Body of pancreas (tissue), 4 donors: ENCODE results near the gene TNXB.

Experiments used
- POLR2A ChIP-seq, 3 donors: fragments of 450-650 bp; IDR thresholded peaks; one replicate each; pipeline ENCODE4 v1.6.1; 2016; ENCODE audit warnings: antibody characterized with exemption in 3 of 3, mild to moderate bottlenecking in 2 of 3
- TF ChIP-seq, protein P1 (sequence below), 7 experiments: fragments of 450-650 bp in 4 of 7; fragments of 200-600 bp in 3 of 7; sonication (generic) in 3 of 7; IDR thresholded peaks; one replicate each; pipeline ENCODE4 v1.5.1; 2016 to 2019; ENCODE audit warnings: antibody characterized with exemption in 7 of 7

DNA sequence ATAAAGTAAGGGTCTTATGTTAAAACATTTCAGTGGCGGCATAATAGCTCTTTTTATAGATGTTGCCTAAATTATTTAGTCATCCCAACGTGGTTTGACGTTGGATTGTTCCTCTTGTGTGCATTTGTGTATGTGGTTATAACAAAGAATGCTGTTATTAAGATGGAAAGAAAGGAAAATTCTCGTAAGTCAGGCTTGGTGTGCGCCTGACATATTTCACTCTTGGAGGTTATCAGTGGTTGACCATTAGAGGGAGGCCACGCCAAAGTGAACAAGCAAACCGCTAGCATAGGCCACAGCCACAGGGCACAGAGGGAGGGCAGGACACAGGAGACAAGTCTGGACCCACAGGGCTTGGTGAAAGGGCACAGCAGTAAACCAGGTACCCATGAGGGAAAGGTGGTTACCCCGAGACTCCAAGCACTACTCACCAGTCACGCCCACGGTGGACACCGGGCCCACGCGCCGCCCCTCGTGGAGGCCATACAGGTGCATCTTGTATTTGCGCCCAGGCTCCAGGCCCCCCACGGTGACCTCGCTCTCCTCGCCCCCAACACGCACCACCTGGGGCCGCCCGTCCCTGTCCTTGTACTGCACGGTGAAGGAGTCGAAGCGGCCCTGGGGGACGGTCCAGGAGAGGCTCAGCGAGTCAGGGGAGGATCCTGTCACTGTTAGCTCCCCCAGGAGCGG is 48.0 kb downstream of the TNXB start:
- TF ChIP-seq, protein P1, sequence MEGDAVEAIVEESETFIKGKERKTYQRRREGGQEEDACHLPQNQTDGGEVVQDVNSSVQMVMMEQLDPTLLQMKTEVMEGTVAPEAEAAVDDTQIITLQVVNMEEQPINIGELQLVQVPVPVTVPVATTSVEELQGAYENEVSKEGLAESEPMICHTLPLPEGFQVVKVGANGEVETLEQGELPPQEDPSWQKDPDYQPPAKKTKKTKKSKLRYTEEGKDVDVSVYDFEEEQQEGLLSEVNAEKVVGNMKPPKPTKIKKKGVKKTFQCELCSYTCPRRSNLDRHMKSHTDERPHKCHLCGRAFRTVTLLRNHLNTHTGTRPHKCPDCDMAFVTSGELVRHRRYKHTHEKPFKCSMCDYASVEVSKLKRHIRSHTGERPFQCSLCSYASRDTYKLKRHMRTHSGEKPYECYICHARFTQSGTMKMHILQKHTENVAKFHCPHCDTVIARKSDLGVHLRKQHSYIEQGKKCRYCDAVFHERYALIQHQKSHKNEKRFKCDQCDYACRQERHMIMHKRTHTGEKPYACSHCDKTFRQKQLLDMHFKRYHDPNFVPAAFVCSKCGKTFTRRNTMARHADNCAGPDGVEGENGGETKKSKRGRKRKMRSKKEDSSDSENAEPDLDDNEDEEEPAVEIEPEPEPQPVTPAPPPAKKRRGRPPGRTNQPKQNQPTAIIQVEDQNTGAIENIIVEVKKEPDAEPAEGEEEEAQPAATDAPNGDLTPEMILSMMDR (IDR thresholded peaks at IDR 0.05) = no peak
- no peak for TF ChIP-seq POLR2A (IDR thresholded peaks at IDR 0.05)
